ENCODE measurements around the gene AKR7A3.
"Not testable (repeated sequence)": the region's sequence is repeated elsewhere in the genome, so short reads cannot be mapped to it uniquely, and the experiment has no call there.

AKR7A3 gene

DNA sequence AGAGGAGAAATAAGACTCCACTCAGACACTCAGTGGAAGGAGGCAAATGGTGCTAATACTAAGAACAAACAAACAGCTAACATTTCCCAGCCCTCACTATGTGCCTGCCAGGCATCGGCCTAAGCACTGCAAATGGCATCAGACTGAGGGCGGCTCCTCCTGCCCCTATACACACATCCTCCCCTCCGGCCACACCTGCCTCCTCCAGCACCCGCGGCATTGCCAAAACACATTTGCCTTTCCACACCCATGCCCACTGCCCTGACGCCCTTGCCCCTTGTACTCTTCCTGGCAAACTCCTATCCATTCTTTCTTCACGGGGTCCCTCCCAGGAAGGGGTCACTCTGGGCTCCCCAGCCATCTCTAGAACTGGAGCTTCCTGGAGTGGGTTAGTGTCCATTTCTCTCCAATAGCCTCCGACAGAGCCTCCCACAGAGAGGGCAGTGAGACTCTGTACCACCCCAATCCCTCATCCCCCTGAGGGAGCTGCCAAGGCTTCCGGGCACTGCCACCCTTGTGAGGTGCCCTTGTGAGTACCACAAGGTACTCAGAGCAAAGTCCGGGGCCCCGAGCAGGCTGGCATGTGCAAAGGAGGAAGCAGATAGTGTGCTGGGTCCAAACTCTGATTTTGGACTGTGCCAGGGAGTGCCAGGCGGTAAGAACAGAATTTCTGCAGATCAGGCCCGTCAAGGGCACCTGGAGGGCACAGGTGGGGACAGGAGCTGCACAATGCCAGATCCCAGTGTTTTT lies 959 bp downstream of the AKR7A3 start:
- no peak for DNase-seq (ENCODE audit: low spot score)

DNA sequence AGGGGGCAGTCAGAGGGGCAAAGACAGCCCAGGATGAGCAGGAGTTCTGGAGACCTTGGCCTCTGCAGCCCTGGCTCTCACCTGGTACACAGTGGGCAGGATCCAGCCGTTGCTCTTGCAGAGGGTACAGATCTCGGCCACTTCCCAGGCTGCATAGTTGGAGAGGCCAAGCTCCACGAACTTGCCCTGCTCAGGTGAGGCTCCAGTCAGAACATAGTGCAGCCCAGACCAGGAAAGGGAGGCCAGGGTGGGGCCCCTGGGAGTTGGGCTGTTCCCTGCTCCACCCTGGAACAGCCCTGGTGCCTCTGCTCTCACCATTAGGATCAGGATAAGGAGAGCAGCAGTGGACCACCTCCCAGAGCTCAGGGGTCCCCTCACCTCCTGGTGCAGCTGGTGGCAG lies 2.8 kb downstream of the AKR7A3 start:
- not testable (repeated sequence) for DNase-seq (ENCODE audit: low spot score)

DNA sequence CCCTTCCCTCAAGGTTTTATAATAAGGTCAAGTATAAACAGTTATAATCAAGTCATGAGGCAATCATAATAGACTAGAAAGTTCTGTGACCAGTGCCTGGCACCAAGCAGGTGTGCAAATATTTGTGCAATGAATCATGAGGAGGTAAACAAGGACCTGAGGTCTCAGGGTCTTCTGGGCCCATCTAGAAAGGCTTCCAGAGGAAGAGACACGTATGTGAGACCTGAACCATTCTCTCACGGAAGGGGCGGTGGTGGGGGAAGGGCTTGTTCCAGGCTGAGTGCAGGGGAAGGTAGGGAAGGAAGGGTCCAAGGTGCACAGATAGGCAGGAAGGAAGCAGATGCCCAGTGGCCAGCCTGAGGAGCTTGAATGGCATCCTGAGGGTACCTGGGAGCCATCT lies 3.2 kb downstream of the AKR7A3 start:
- not testable (repeated sequence) for DNase-seq (ENCODE audit: low spot score)

DNA sequence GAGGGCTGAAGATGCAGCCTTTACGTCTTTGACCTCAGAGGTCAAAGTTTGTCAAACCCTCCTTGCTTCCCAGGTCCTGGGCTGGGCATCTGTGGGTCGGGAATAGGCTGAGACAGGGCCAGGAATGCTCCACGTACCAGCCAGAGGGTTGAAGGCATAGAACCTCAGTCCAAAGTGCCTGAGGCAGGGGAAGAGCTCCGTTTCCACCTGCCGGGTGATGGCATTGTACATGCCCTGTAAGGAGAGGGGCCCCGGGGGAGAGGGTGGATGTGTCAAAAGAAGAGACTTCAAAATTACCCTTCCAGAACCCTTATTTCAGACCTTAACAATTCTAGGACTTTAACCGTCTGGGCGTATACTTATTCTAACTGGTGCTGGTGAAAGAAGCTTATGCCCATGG lies 3.7 kb downstream of the AKR7A3 start:
- no peak for DNase-seq (ENCODE audit: low spot score)

DNA sequence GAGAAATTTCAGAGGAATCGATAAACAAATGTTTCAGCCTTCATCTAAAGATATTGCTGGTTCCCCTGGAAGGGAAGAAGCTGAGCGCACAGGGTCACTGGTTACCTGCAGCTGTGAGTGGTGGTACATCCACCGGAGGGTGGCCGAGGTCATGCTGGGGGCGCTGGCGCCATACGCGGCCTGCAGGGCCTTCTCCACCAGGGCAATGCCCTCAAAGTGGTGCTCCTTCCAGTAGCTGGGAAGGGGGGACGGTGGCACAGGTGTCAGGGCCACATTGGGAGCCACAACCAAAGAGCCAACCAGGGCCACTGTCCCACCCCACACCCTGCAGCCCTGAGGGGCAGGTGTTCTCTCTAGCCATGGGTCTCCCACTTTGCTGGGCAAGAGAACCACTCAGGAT lies 4.7 kb downstream of the AKR7A3 start:
- DNase-seq (ENCODE audit: low spot score), result no peak

DNA sequence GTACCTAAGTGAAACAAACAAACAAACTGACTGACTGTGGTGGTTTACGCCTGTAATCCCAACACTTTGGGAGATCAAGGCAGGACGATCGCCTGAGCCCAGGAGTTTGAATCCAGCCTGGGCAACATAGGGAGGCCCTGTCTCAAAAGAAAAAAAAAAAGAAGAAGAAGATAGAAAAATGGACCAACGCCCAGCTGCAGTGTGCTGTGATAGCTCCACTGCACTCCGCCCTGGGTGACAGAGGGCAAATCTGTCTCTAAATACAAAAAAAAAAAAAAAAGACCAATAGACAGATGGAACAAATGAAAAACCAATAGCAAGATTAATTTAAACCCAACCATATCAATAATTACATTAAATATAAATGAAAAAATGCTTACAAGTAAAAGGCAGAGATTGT lies 13.9 kb downstream of the AKR7A3 start:
- DNase-seq (ENCODE audit: low spot score), result no peak

DNA sequence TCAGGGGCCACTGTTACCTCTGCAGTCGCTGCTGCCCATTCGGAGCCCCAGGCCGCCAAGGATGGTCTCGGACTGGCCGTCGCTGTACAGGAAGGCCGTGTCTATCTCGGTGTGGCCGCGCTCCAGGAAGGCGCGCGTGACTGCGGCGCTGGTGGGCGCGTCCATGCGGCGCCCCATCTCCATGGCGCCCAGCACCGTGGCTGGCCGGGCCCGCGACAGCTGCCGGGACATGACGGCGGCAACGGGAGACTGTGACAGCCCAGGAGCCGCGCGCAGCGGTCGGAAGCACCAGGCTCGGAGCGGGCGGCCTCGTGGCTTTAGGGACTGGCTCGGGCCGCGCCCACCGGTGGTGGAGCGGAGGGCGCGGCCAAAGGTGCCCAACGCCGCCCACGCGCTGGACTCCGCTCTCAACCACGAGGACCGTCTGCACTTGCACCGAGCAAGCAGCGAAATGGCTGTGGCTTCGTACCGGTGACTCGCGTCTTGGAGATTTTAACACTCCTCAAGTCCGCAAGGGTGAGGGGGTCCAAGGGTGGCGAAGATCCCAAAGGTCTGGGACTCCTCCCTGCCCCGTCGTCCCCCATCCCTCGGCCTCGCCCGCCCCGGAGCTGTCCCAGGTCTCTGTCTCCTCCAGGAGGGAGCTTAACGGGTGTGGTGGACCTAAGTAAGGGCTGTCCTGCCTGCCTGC lies 14.6 kb downstream of the AKR7A3 start:
- DNase-seq (ENCODE audit: low spot score), result not testable (repeated sequence)

DNA sequence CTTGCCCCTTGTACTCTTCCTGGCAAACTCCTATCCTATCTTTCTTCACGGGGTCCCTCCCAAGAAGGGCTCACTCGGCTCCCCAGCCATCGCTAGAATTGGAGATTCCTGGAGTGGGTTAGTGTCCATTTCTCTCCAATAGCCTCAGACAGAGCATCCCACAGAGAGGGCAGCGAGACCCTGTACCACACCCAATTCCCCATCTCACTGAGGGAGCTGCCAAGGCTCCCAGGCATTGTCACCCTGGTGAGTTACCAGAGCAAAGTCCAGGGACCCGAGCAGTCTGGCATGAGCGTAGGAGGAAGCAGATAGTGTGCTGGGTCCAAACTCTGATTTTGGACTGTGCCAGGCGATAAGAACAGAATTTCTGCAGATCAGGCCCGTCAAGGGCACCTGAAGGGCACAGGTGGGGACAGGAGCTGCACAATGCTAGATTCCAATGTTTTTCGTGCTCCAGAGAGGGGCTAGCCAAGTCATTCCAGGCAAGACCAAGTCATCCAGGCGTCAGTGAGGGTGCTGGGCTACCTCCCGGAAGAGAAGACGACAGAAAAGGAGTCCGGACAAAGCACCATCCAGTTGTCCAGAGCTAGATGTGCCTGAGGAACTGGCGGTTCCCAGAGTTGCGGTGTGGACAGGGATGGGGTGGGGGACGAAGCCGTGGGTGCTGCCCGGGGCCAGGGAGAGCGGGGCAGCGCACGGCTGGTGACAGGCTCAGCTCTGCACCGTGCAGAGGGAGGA lies 15.3 kb downstream of the AKR7A3 start:
- DNase-seq (ENCODE audit: low spot score), result no peak

DNA sequence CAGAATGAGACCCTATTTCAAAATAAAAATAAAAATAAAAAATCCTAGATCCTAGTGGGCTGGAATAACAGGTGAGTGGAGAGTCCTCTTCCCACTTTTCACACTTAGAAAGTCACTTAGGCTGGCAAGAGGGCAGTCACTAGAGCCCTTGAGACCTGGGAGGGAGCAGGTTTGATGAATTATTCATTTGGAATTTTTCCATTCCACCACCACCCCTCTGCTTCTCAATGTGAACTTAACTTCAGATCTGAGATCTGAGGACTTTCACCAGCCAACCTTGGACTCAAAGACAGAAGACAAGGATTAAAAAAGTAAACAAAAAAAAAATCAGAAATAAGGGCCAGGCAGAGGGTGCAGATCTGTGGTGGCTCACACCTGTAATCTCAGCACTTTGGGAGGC lies 16.5 kb downstream of the AKR7A3 start:
- DNase-seq (ENCODE audit: low spot score), result no peak

DNA sequence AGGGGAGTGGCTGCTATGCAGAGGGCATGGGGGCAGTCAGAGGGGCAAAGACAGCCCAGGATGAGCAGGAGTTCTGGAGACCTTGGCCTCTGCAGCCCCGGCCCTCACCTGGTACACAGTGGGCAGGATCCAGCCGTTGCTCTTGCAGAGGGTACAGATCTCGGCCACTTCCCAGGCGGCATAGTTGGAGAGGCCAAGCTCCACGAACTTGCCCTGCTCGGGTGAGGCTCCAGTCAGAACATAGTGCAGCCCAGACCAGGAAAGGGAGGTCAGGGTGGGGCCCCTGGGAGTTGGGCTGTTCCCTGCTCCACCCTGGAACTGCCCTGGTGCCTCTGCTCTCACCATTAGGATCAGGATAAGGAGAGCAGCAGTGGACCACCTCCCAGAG lies 18.2 kb downstream of the AKR7A3 start:
- DNase-seq (ENCODE audit: low spot score), result not testable (repeated sequence)

DNA sequence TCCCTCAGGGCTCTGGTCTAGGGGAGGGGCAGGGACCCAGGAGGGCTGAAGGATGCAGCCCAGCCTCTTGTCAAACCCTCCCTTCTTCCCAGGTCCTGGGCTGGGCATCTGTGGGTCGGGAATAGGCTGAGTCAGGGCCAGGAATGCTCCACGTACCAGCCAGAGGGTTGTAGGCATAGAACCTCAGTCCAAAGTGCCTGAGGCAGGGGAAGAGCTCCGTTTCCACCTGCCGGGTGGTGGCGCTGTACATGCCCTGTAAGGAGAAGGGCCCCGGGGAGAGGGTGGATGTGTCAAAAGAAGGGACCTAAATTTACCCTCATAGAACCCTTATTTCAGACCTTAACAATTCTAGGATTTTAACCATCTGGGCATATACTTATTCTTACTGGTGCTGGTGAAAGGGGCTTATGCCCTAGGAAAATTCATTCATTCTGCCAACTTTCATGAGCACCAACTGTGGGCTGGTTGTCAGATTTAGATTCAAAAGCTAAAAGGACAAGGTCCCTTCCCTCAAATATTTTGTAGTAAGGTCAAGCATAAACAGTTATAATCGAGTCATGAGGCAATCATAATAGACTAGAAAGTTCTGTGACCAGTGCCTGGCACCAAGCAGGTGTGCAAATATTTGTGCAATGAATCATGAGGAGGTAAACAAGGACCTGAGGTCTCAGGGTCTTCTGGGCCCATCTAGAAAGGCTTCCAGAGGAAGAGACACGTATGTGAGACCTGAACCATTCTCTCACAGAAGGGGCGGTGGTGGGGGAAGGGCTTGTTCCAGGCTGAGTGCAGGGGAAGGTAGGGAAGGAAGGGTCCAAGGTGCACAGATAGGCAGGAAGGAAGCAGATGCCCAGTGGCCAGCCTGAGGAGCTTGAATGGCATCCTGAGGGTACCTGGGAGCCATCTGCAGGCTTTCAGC lies 18.9 kb downstream of the AKR7A3 start:
- DNase-seq (ENCODE audit: low spot score), result not testable (repeated sequence)

DNA sequence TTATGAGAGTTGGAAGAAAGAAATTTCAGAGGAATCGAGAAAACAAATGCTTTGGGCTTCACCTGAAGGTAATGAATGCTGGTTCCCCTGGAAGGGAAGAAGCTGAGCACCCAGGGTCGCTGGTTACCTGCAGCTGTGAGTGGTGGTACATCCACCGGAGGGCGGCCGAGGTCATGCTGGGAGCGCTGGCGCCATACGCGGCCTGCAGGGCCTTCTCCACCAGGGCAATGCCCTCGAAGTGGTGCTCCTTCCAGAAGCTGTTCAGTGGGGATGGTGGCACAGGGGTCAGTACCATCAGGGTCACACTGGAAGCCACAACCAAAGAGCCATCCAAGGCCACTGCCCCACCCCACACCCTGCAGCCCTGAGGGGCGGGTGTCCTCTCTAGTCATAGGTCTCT lies 20.1 kb downstream of the AKR7A3 start:
- DNase-seq (ENCODE audit: low spot score), result no peak

DNA sequence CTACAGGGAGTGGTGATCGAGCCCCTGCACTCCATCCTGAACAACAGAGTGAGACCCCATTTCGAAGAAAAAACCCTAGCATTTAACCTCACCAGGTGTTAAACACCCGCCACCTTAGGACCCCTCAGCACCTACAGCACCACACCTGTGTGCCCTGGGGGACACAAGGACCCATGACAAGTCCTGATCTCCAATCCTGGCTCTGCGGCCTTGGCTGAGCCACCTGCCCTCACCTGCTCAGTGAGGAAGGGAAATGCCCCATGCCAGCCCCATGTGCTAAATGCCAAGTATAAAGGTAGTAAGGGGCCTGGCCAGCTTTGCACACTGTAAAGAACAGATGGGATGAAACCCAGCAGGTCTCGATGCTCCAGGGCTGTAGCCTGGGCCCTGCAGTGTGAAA lies 25.8 kb downstream of the AKR7A3 start:
- no peak for DNase-seq (ENCODE audit: low spot score)

DNA sequence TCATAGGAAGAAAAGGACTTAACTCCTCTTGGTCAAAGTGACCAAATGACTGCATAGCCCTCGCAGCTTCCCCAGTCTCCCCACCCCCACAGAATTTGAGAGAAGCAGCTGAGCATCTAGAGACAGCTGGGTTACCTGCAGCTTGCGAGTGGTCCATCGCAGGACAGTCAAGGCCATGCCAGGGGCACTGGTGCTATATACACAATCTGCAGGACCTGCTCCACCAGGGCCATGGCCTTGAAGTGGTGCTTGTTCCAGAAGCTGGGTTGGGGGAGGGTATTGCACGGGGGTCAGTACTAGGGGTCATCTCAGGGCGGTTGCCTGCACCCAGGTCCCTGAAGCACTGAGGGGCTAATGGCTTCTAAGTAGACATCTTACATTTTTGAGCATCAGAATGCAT lies 26.5 kb downstream of the AKR7A3 start:
- no peak for DNase-seq (ENCODE audit: low spot score)

DNA sequence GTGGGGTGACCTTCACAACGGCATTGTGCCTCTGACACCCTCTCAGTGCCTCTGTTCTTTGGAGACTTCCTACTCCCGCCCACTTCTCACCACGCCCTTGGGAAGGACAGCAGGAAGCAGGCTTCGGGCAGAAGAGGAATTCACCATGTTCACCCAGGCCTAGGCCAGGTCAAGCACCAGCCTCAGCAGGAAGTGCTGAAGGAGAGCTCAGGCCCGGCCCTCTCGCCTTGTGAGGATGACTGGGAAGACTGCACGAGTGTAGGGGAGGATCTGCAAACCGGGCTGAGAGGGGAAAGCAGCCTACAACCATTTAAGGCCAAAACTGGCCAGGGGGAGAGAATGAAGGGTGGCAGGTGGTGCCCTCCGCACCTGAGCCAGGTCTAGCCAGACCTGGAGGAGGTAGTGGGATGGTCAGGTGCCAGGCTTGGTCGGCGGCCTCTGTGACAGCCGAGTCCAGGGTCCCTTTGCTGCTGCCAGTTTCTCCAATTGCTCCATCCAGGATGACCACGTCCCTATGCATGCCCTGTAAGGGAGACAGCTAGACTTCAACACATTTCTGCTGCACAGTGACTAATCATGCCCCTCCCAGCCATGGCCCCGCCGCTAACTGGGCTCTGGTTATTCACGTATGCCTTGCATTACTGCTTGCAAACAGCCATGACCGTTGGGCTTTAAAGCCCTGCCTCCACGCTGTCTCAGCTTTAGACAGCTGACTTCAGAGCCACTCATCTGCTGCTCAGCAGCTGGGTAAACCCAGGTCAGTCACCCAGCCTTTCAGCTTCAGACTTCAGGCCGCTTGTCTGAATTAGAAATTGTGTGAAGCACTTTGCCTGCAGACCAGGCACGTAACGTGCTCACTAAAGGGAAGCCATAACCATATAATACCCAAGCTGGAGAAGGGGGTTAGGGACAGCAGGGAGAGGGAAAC lies 28.1 kb downstream of the AKR7A3 start:
- peak; percentile 26 for DNase-seq (ENCODE audit: low spot score)

DNA sequence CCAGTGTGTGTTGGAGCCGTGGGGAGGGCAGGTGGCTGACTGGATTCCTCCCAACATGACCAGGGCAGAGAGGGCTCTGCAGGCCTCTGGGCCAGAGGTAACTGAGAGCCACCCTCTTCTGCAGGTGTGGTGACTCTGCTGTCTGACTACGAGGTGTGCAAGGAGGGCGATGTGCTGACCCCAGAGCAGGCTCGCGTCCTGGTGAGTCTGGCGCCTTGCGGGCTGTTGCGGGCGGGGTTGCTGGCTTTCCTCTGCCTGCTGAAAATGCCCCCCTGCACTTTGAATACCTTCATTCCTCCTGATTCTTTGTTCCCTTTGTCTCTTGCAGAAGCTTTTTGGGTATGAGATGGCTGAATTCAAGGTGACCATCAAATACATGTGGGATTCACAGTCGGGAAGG lies 30.2 kb downstream of the AKR7A3 start:
- DNase-seq (ENCODE audit: low spot score), result no peak

DNA sequence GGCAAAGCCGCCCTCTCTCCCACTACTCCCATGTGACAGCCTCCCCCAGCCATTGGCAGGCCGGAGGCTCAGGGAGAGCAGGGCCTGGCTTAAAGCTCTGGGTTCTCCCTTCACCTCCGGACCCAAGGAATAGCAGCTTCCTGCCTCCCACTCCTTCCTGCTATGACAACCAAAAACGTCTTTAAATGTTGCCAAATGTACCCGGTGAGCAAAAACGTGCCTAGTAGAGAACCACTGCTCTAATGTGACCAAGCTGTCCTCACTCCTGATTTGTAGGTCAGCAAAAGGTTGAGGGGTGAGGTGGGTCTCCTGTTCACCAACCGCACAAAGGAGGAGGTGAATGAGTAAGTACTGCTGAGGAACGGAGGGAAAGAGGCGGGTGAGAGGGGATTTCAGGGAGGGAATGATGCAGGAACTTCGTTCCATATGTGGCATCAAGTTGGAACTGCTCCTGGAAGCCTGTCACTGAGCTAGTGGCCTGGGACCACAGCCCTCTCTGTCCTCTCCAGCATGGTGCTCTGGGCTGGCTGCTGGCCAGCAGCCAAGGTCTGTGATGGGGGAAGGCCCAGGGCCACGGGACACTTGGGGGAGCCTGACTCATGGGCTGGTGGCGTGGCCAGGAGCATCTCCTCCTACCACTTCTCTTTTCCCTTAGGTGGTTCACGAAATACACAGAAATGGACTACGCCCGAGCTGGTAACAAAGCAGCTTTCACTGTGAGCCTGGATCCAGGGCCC lies 31.2 kb downstream of the AKR7A3 start:
- DNase-seq (ENCODE audit: low spot score), result no peak

DNA sequence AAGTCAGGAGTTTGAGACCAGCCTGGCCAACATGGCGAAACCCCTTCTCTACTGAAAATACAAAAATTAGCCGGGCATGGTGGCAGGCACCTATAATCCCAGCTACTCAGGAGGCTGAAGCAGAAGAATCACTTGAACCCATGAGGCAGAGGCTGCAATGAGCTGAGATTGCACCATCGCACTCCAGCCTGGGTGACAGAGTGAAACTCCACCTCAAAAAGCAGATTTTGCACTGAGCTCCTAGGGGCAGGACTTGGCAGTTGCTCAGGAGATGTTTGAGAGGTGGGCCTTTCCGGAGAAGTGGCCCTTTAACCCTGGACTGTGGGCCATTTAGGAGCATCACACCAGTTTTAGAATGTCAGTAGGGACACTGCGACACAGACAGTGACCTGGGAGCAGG lies 32.3 kb downstream of the AKR7A3 start:
- DNase-seq (ENCODE audit: low spot score), result not testable (repeated sequence)

DNA sequence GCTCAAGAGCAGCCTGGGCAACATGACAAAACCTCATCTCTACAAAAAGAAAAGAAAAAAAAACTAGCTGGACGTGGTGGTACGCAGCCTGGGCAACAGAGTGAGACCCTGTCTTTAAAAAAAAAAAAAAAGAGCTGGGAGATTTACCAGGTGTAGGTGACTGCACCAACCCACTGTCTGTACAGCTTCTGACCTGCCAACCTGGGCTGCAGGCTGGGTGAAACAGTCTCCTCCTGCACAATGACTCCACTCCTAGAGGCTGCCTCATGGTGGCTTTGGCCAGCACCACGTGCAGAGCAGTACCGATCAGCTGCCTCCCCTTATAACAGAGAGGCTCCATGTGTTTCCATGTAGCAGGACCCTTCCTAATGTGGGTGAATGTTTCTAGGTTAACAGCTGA lies 33.3 kb downstream of the AKR7A3 start:
- DNase-seq (ENCODE audit: low spot score), result no peak

DNA sequence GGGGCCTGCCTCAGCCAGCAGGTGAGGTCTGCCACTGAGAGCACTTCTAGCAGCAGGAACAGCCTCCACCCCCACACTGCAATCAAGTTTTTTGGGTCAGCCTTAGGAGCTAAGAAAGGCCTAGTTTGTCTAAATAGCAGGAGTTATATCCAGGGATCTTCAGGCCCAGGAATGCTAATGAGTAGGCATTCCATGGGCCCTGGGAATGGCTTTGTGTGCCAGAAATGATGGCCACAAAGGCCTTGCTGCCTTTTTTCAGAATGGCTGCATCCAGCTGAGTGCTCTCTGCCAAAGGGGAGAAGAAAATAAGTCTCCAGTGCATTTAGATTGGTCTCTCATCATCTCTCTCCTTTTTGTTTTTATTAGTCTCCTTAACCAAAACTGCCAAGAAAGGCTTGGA lies 34.2 kb downstream of the AKR7A3 start:
- no peak for DNase-seq (ENCODE audit: low spot score)
